HEK293T (cell line): Measurements from ENCODE around the gene MIB2.

Source experiments
- SP1 ChIP-seq: fragments of 450-650 bp; IDR thresholded peaks from 2 replicates; pipeline ENCODE4 v1.6.1; 2017
- TARDBP ChIP-seq: fragments of 450-650 bp; IDR thresholded peaks from 2 replicates; pipeline ENCODE4 v1.6.1; 2016

DNA sequence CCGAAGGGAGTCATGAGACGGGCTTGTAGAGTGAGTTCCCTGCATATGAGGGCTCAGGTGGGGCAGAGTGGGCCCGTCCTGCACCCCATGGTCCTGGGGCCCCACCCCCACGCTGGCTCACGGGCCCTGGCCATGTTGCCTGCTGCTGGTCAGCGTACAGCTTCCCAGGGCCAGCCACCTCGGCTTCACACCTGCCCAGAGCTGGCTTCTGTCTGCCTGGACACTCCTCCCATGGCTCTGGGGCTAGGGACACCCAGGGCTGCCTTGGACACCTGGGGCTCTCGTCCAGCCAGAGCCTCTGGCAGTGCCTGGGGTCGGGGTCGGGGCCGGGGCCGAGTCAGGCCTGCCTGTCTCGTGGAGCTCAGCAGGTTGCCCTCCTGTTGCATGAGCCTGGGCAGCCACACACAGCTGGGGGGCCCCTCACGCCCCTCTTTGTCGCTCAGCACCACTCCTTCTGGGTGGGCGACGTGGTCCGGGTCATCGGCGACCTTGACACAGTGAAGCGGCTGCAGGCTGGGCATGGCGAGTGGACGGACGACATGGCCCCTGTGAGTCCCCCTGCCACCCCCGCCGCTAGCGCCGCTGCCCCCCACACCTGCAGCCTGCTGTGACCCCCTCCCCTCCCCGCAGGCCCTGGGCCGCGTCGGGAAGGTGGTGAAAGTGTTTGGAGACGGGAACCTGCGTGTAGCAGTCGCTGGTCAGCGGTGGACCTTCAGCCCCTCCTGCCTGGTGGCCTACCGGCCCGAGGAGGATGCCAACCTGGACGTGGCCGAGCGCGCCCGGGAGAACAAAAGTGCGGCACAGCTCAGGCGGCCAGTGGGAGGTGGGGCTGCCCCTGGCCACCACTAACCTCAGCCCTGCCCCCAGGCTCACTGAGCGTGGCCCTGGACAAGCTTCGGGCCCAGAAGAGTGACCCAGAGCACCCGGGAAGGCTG is 11.2 kb downstream of the MIB2 start:
- TF ChIP-seq TARDBP (no peak), SP1 (no peak)
